Stimulated activated naive CD8-positive, alpha-beta T cell treated with anti-CD3 and anti-CD28 coated beads, Interleukin-15, Interleukin-2, amounts not matched to agents 100 ng/mL and 50 ng/mL, for 24 hours (primary cell): ENCODE data around the gene ABCF3.

Experiments used
- H3K27ac Mint-ChIP-seq: one replicate; pipeline ENCODE4 v1.8.0; 2021; ENCODE audit warnings: mild to moderate bottlenecking, mixed read lengths
- H3K27me3 Mint-ChIP-seq: one replicate; pipeline ENCODE4 v1.8.0; 2021; ENCODE audit warnings: mixed read lengths
- H3K36me3 Mint-ChIP-seq: one replicate; pipeline ENCODE4 v1.8.0; 2021; ENCODE audit warnings: low read depth, mixed read lengths
- H3K4me1 Mint-ChIP-seq: one replicate; pipeline ENCODE4 v1.8.0; 2021; ENCODE audit warnings: low read depth, mixed read lengths
- H3K4me3 Mint-ChIP-seq: one replicate; pipeline ENCODE4 v1.8.0; 2021; ENCODE audit warnings: mild to moderate bottlenecking, mixed read lengths
- H3K9me3 Mint-ChIP-seq: one replicate; pipeline ENCODE4 v1.8.0; 2021; ENCODE audit warnings: mixed read lengths

The ABCF3 gene

GRCh38 chr3:184188080-184188479, 2.1 kb downstream of the ABCF3 start:
- Mint-ChIP-seq H3K27me3 (no peaks in the 10 kb centered on the region), H3K4me3 (no peak overlapping the region), H3K36me3 (peaks cover 61% of the 10 kb centered on the region), H3K4me1 (peaks cover 38% of the 10 kb centered on the region), H3K9me3 (no peaks in the 10 kb centered on the region), H3K27ac (no peak overlapping the region)

GRCh38 chr3:184189421-184189820, 3.4 kb downstream of the ABCF3 start:
- Mint-ChIP-seq H3K9me3 (no peaks in the 10 kb centered on the region), H3K4me3 (no peak overlapping the region), H3K27ac (no peak overlapping the region), H3K4me1 (peaks cover 36% of the 10 kb centered on the region), H3K27me3 (no peaks in the 10 kb centered on the region), H3K36me3 (peaks cover 61% of the 10 kb centered on the region)

GRCh38 chr3:184192889-184193288, 6.9 kb downstream of the ABCF3 start:
- H3K27ac Mint-ChIP-seq: no peak overlapping the region
- peaks cover 10% of the 10 kb centered on the region for H3K4me1 Mint-ChIP-seq
- H3K27me3 Mint-ChIP-seq: no peaks in the 10 kb centered on the region
- no peak overlapping the region for H3K4me3 Mint-ChIP-seq
- H3K9me3 Mint-ChIP-seq: no peaks in the 10 kb centered on the region
- H3K36me3 Mint-ChIP-seq: peaks cover 50% of the 10 kb centered on the region

- H3K36me3 Mint-ChIP-seq: peaks cover 39% of the 10 kb centered on the region
- no peaks in the 10 kb centered on the region for H3K27me3 Mint-ChIP-seq
- H3K4me1 Mint-ChIP-seq: no peaks in the 10 kb centered on the region
- no peak overlapping the region for H3K4me3 Mint-ChIP-seq
- no peak overlapping the region for H3K27ac Mint-ChIP-seq
- no peaks in the 10 kb centered on the region for H3K9me3 Mint-ChIP-seq
Observed at GRCh38 chr3:184193991-184194539, 8.1 kb downstream of the ABCF3 start.

- H3K27ac Mint-ChIP-seq: no peak overlapping the region
- H3K4me3 Mint-ChIP-seq: no peak overlapping the region
- no peaks in the 10 kb centered on the region for H3K9me3 Mint-ChIP-seq
- no peaks in the 10 kb centered on the region for H3K4me1 Mint-ChIP-seq
- peaks cover 26% of the 10 kb centered on the region for H3K36me3 Mint-ChIP-seq
- no peaks in the 10 kb centered on the region for H3K27me3 Mint-ChIP-seq
Observed at GRCh38 chr3:184196536-184196935, 10.5 kb downstream of the ABCF3 start.

GRCh38 chr3:184198509-184198908, 12.5 kb downstream of the ABCF3 start:
- Mint-ChIP-seq H3K27ac (no peak overlapping the region), H3K9me3 (no peaks in the 10 kb centered on the region), H3K4me1 (no peaks in the 10 kb centered on the region), H3K36me3 (peaks cover 10% of the 10 kb centered on the region), H3K4me3 (no peak overlapping the region), H3K27me3 (no peaks in the 10 kb centered on the region)

GRCh38 chr3:184200825-184201224, 14.8 kb downstream of the ABCF3 start:
- Mint-ChIP-seq H3K9me3 (no peaks in the 10 kb centered on the region), H3K4me3 (no peak overlapping the region), H3K4me1 (no peaks in the 10 kb centered on the region), H3K27ac (no peak overlapping the region), H3K27me3 (peaks cover 4% of the 10 kb centered on the region), H3K36me3 (no peaks in the 10 kb centered on the region)

GRCh38 chr3:184203526-184203925, 17.5 kb downstream of the ABCF3 start:
- Mint-ChIP-seq H3K36me3 (no peaks in the 10 kb centered on the region), H3K9me3 (no peaks in the 10 kb centered on the region), H3K27ac (no peak overlapping the region), H3K4me3 (no peak overlapping the region), H3K4me1 (no peaks in the 10 kb centered on the region), H3K27me3 (peaks cover 17% of the 10 kb centered on the region)

GRCh38 chr3:184209146-184209923, 23.3 kb downstream of the ABCF3 start:
- Mint-ChIP-seq H3K27me3 (peaks cover 17% of the 10 kb centered on the region), H3K9me3 (no peaks in the 10 kb centered on the region), H3K27ac (no peak overlapping the region), H3K4me3 (no peak overlapping the region), H3K4me1 (no peaks in the 10 kb centered on the region), H3K36me3 (no peaks in the 10 kb centered on the region)

- H3K36me3 Mint-ChIP-seq: no peaks in the 10 kb centered on the region
- H3K4me1 Mint-ChIP-seq: no peaks in the 10 kb centered on the region
- no peaks in the 10 kb centered on the region for H3K9me3 Mint-ChIP-seq
- no peak overlapping the region for H3K27ac Mint-ChIP-seq
- H3K4me3 Mint-ChIP-seq: no peak overlapping the region
- peaks cover 18% of the 10 kb centered on the region for H3K27me3 Mint-ChIP-seq
Observed at GRCh38 chr3:184211297-184211696, 25.3 kb downstream of the ABCF3 start.

- H3K36me3 Mint-ChIP-seq: no peaks in the 10 kb centered on the region
- peaks cover 14% of the 10 kb centered on the region for H3K27me3 Mint-ChIP-seq
- H3K27ac Mint-ChIP-seq: no peak overlapping the region
- H3K4me1 Mint-ChIP-seq: no peaks in the 10 kb centered on the region
- H3K4me3 Mint-ChIP-seq: no peak overlapping the region
- H3K9me3 Mint-ChIP-seq: no peaks in the 10 kb centered on the region
Observed at GRCh38 chr3:184211718-184212117, 25.7 kb downstream of the ABCF3 start.

GRCh38 chr3:184218814-184219213, 32.8 kb downstream of the ABCF3 start:
- no peak overlapping the region for H3K4me3 Mint-ChIP-seq

GRCh38 chr3:184222521-184222920, 36.5 kb downstream of the ABCF3 start:
- Mint-ChIP-seq H3K9me3 (no peaks in the 10 kb centered on the region), H3K36me3 (no peaks in the 10 kb centered on the region), H3K27ac (no peak overlapping the region), H3K4me1 (no peaks in the 10 kb centered on the region), H3K4me3 (no peak overlapping the region), H3K27me3 (peaks cover 34% of the 10 kb centered on the region)

More at GRCh38 chr3:184218814-184219213, 32.8 kb downstream of the ABCF3 start:
- H3K27ac Mint-ChIP-seq: no peak overlapping the region
- H3K27me3 Mint-ChIP-seq: peaks cover 21% of the 10 kb centered on the region
- no peaks in the 10 kb centered on the region for H3K36me3 Mint-ChIP-seq
- H3K4me1 Mint-ChIP-seq: no peaks in the 10 kb centered on the region
- no peaks in the 10 kb centered on the region for H3K9me3 Mint-ChIP-seq

GRCh38 chr3:184223946-184224345, 37.9 kb downstream of the ABCF3 start:
- Mint-ChIP-seq H3K27me3 (peaks cover 44% of the 10 kb centered on the region), H3K9me3 (no peaks in the 10 kb centered on the region)

GRCh38 chr3:184227481-184227935, 41.5 kb downstream of the ABCF3 start:
- Mint-ChIP-seq H3K27ac (no peak overlapping the region), H3K4me1 (peaks cover 10% of the 10 kb centered on the region), H3K4me3 (no peak overlapping the region), H3K36me3 (no peaks in the 10 kb centered on the region), H3K9me3 (no peaks in the 10 kb centered on the region), H3K27me3 (peaks cover 60% of the 10 kb centered on the region)

More at GRCh38 chr3:184223946-184224345, 37.9 kb downstream of the ABCF3 start:
- H3K27ac Mint-ChIP-seq: no peak overlapping the region
- no peak overlapping the region for H3K4me3 Mint-ChIP-seq
- no peaks in the 10 kb centered on the region for H3K36me3 Mint-ChIP-seq
- H3K4me1 Mint-ChIP-seq: no peaks in the 10 kb centered on the region
